K562 (cell line): ENCODE results near the gene MCCD1. TPM values are rescaled to one million over a fixed set of nuclear protein-coding genes. Genes with fewer than 3 reads are reported as not detected.
A peak's percentile ranks its signal among the peaks of the same experiment; 100 is the strongest.

Experiments used
- EP300 ChIP-seq: IDR thresholded peaks from 2 replicates; pipeline ENCODE4 v1.6.1; 2012; ENCODE audit warnings: low read length, improper control_type of control experiment
- JUN ChIP-seq, 2 experiments: sonication (generic) in 1 of 2; formaldehyde crosslinking in 1 of 2; IDR thresholded peaks; 2 replicates each; pipeline versions ENCODE4 v1.6.1 to v1.8.0; 2012 to 2022; ENCODE audit warnings: borderline replicate concordance in 2 of 2, mild to moderate bottlenecking in 2 of 2, improper control_type of control experiment in 1 of 2, low read depth in 1 of 2, low read length in 1 of 2, missing genetic modification reagents in 1 of 2
- KLF1 ChIP-seq: fragments of 450-650 bp; IDR thresholded peaks from 2 replicates; pipeline ENCODE4 v1.6.1; 2016; ENCODE audit warnings: missing genetic modification characterization, missing compliant biosample characterization
- MED1 ChIP-seq: sonication (generic); formaldehyde crosslinking; IDR thresholded peaks from 2 replicates; pipeline ENCODE4 v1.8.1; 2023; ENCODE audit warnings: missing genetic modification reagents, borderline replicate concordance
- PTTG1 ChIP-seq: fragments of 450-650 bp; IDR thresholded peaks from 2 replicates; pipeline ENCODE4 v1.6.1; 2016; ENCODE audit warnings: low read depth, mild to moderate bottlenecking, missing genetic modification characterization, missing compliant biosample characterization
- RBM25 ChIP-seq: fragments of 200-400 bp; formaldehyde crosslinking; IDR thresholded peaks from 2 replicates; pipeline ENCODE4 v1.6.1; 2018; ENCODE audit warnings: low read length, low read depth, moderate library complexity; ENCODE audit not compliant: severe bottlenecking
- RNF2 ChIP-seq: sonication (generic); IDR thresholded peaks from 2 replicates; pipeline ENCODE4 v1.6.1; 2016
- ZNF184 ChIP-seq: sonication (generic); formaldehyde crosslinking; IDR thresholded peaks from 2 replicates; pipeline ENCODE4 v1.5.0; 2020; ENCODE audit warnings: missing genetic modification reagents
- ZNF695 ChIP-seq: fragments of 450-650 bp; formaldehyde crosslinking; IDR thresholded peaks from 2 replicates; pipeline ENCODE4 v1.4.0; 2020; ENCODE audit warnings: mild to moderate bottlenecking, moderate library complexity
- polyA plus RNA-seq, 8 experiments: library from polyadenylated mRNA; depleted of rRNA in 4 of 8; stranded (reverse) in 5 of 8; unstranded in 3 of 8; fragments of >200 nt; fragmentation: Nextera tagmentation in 2 of 8; fragmentation: Illumina TruSeq in 1 of 8; extraction: Ambion mirVana in 2 of 8; extraction: Trizol in 1 of 8; gene quantifications; 2 replicates each; pipeline versions ENCODE4 v1.2.1 to v1.2.3, GENCODE V29; 2011 to 2014; ENCODE audit warnings: inconsistent platforms in 1 of 8, missing spikeins in 1 of 8
- total RNA-seq, 7 experiments: library from RNA; depleted of rRNA in 6 of 7; stranded (reverse); fragments of >200 nt in 6 of 7; fragmentation: Illumina TruSeq in 2 of 7; extraction: Trizol in 2 of 7; gene quantifications; 2 replicates each; pipeline versions ENCODE4 v1.2.1 to v1.2.3, GENCODE V29; 2011 to 2021; ENCODE audit warnings: low replicate concordance in 1 of 7
- TF ChIP-seq, protein P1 (sequence below): fragments of 250-450 bp; sonication (Bioruptor Pico); IDR thresholded peaks from 2 replicates; pipeline ENCODE4 v1.5.1; 2021; ENCODE audit warnings: mild to moderate bottlenecking
- TF ChIP-seq, protein P2 (sequence below), 2 experiments: fragments of 450-650 bp in 1 of 2; IDR thresholded peaks; 2 replicates each; pipeline ENCODE4 v1.6.1; 2011 to 2017; ENCODE audit warnings: low read depth in 2 of 2, antibody characterized with exemption in 1 of 2, borderline replicate concordance in 1 of 2, low read length in 1 of 2, mild to moderate bottlenecking in 1 of 2, mixed read lengths in 1 of 2; ENCODE audit not compliant: control insufficient read depth in 1 of 2
- TF ChIP-seq, protein P3 (sequence below), 2 experiments: fragments of 450-650 bp; formaldehyde crosslinking in 1 of 2; IDR thresholded peaks; 2 replicates each; pipeline versions ENCODE4 v1.4.0 to v1.6.1; 2014 to 2020; ENCODE audit warnings: mild to moderate bottlenecking in 2 of 2, borderline replicate concordance in 1 of 2, low read depth in 1 of 2
- TF ChIP-seq, protein P4 (sequence below): fragments of 250-450 bp; sonication (Bioruptor Pico); IDR thresholded peaks from 2 replicates; pipeline ENCODE4 v1.6.1; 2021; ENCODE audit warnings: mild to moderate bottlenecking

The MCCD1 gene
- total and polyA plus RNA-seq, 9 of the 15 experiments (the other 6 are each of a cell fraction or from before 2014, with no cell fraction given), result not detected

DNA sequence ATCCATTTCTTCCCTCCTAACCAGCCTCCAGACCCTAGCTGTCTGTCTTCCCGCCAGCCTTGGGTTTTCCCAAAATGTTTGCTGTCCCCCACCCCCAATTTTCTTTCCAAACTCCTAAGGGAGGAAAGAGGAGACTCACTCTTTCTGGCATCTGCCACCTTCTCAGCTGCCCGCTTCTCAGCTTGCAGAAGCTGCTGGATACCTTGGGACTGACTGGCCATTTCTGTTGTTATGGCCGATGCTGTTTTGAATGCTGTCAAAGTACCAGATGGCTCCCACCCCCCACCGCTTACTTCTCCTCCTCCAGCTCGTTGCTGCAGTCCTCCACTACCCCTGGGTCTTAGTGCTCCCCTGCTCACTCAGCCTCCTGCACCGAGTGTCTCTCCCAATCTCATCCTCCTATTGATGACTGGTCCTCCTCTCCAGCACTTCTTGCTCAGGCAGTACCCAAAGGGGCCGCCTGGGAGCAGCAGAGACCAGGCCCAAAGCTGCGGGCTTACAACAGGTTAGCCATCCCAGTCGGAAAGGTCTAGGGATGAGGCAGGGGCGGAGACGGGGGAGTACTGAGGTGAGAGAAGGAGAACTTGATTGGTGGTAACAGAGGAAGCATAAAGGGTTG, 17.7 kb downstream of the MCCD1 start, which contains the start of gene ATP6V1G2 (continued):
- TF ChIP-seq RBM25 (no peak), EP300 (no peak), ZNF695 (CRISPR knock-in tag) (no peak), ZNF184 (no peak), RNF2 (no peak), MED1 (no peak), KLF1 (tag) (no peak), JUN (IDR thresholded peaks at IDR 0.05; ENCODE audit: borderline replicate concordance, low read depth, low read length) (peak; percentile 32; the same call in 1 of the 2 replicates), JUN (CRISPR knock-in tag; IDR thresholded peaks at IDR 0.05; ENCODE audit: borderline replicate concordance) (no peak; the same call in 1 of the 2 replicates), PTTG1 (tag) (no peak)
- TF ChIP-seq, protein P1, sequence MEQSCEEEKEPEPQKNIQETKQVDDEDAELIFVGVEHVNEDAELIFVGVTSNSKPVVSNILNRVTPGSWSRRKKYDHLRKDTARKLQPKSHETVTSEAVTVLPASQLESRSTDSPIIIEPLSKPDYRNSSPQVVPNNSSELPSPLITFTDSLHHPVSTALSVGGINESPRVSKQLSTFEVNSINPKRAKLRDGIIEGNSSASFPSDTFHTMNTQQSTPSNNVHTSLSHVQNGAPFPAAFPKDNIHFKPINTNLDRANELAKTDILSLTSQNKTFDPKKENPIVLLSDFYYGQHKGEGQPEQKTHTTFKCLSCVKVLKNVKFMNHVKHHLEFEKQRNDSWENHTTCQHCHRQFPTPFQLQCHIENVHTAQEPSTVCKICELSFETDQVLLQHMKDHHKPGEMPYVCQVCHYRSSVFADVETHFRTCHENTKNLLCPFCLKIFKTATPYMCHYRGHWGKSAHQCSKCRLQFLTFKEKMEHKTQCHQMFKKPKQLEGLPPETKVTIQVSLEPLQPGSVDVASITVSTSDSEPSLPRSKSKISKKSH, result no peak
- TF ChIP-seq, protein P2, sequence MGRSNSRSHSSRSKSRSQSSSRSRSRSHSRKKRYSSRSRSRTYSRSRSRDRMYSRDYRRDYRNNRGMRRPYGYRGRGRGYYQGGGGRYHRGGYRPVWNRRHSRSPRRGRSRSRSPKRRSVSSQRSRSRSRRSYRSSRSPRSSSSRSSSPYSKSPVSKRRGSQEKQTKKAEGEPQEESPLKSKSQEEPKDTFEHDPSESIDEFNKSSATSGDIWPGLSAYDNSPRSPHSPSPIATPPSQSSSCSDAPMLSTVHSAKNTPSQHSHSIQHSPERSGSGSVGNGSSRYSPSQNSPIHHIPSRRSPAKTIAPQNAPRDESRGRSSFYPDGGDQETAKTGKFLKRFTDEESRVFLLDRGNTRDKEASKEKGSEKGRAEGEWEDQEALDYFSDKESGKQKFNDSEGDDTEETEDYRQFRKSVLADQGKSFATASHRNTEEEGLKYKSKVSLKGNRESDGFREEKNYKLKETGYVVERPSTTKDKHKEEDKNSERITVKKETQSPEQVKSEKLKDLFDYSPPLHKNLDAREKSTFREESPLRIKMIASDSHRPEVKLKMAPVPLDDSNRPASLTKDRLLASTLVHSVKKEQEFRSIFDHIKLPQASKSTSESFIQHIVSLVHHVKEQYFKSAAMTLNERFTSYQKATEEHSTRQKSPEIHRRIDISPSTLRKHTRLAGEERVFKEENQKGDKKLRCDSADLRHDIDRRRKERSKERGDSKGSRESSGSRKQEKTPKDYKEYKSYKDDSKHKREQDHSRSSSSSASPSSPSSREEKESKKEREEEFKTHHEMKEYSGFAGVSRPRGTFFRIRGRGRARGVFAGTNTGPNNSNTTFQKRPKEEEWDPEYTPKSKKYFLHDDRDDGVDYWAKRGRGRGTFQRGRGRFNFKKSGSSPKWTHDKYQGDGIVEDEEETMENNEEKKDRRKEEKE (IDR thresholded peaks at IDR 0.05; ENCODE audit: borderline replicate concordance in 1 of 2, control insufficient read depth in 1 of 2, low read depth in 2 of 2, low read length in 1 of 2), result 0 out of 4 replicates have a peak, but pooled peaks of 1 of the 2 experiments have one; percentile 35
- TF ChIP-seq, protein P3, sequence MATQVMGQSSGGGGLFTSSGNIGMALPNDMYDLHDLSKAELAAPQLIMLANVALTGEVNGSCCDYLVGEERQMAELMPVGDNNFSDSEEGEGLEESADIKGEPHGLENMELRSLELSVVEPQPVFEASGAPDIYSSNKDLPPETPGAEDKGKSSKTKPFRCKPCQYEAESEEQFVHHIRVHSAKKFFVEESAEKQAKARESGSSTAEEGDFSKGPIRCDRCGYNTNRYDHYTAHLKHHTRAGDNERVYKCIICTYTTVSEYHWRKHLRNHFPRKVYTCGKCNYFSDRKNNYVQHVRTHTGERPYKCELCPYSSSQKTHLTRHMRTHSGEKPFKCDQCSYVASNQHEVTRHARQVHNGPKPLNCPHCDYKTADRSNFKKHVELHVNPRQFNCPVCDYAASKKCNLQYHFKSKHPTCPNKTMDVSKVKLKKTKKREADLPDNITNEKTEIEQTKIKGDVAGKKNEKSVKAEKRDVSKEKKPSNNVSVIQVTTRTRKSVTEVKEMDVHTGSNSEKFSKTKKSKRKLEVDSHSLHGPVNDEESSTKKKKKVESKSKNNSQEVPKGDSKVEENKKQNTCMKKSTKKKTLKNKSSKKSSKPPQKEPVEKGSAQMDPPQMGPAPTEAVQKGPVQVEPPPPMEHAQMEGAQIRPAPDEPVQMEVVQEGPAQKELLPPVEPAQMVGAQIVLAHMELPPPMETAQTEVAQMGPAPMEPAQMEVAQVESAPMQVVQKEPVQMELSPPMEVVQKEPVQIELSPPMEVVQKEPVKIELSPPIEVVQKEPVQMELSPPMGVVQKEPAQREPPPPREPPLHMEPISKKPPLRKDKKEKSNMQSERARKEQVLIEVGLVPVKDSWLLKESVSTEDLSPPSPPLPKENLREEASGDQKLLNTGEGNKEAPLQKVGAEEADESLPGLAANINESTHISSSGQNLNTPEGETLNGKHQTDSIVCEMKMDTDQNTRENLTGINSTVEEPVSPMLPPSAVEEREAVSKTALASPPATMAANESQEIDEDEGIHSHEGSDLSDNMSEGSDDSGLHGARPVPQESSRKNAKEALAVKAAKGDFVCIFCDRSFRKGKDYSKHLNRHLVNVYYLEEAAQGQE (IDR thresholded peaks at IDR 0.05; ENCODE audit: borderline replicate concordance), result peak; percentile 92
- TF ChIP-seq, protein P3 (CRISPR knock-in tag; IDR thresholded peaks at IDR 0.05; ENCODE audit: low read depth), result no peak
- TF ChIP-seq, protein P4, sequence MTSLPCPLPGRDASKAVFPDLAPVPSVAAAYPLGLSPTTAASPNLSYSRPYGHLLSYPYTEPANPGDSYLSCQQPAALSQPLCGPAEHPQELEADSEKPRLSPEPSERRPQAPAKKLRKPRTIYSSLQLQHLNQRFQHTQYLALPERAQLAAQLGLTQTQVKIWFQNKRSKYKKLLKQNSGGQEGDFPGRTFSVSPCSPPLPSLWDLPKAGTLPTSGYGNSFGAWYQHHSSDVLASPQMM (CRISPR knock-in tag), result no peak
